HepG2 (cell line): Measurements from ENCODE around the gene RNF114. TPM values are rescaled to one million over a fixed set of nuclear protein-coding genes. Genes with fewer than 3 reads are reported as not detected.
"Not testable (repeated sequence)": the region's sequence is repeated elsewhere in the genome, so short reads cannot be mapped to it uniquely, and the experiment has no call there.

ENCODE experiments used
- EP300 ChIP-seq, 3 experiments: sonication (generic) in 1 of 3; formaldehyde crosslinking in 1 of 3; IDR thresholded peaks; 2 replicates each; pipeline versions ENCODE4 v1.5.1 to v1.6.1; 2011 to 2020; ENCODE audit warnings: low read depth in 2 of 3, low read length in 2 of 3, borderline replicate concordance in 1 of 3, improper control_type of control experiment in 1 of 3, mild to moderate bottlenecking in 1 of 3, missing genetic modification reagents in 1 of 3, moderate library complexity in 1 of 3
- IKZF5 ChIP-seq: IDR thresholded peaks from 2 replicates; pipeline ENCODE4 v1.6.1; 2018; ENCODE audit warnings: missing genetic modification reagents, mild to moderate bottlenecking, missing compliant biosample characterization
- SOX13 ChIP-seq, 3 experiments: fragments of 450-650 bp in 1 of 3; sonication (generic) in 1 of 3; formaldehyde crosslinking in 1 of 3; IDR thresholded peaks in 2 of 3; conservative IDR thresholded peaks in 1 of 3; 2 replicates each; pipeline versions ENCODE4 v1.5.0 to v1.6.1; 2016 to 2020; ENCODE audit warnings: antibody characterized with exemption in 1 of 3, mild to moderate bottlenecking in 1 of 3, missing compliant biosample characterization in 1 of 3, missing genetic modification reagents in 1 of 3, moderate library complexity in 1 of 3
- STAG1 ChIP-seq: sonication (generic); formaldehyde crosslinking; IDR thresholded peaks from 2 replicates; pipeline ENCODE4 v1.4.0; 2020; ENCODE audit warnings: missing genetic modification reagents
- ZNF142 ChIP-seq: sonication (generic); formaldehyde crosslinking; IDR thresholded peaks from 2 replicates; pipeline ENCODE4 v1.4.0; 2020; ENCODE audit warnings: missing genetic modification reagents
- polyA plus RNA-seq, 8 experiments: library from polyadenylated mRNA; depleted of rRNA in 3 of 8; stranded (reverse) in 7 of 8; unstranded in 1 of 8; fragments of >200 nt; fragmentation: Illumina TruSeq in 4 of 8; extraction: Trizol in 4 of 8; gene quantifications; 2 replicates each; pipeline versions ENCODE4 v1.2.1 to v1.2.3, GENCODE V29; 2011 to 2016; ENCODE audit warnings: low read depth in 4 of 8, missing spikeins in 1 of 8, mixed read lengths in 1 of 8; ENCODE audit not compliant: insufficient read depth in 1 of 8
- total RNA-seq, 5 experiments: library from RNA; depleted of rRNA; stranded (reverse); fragments of >200 nt; fragmentation: Illumina TruSeq; extraction: Trizol; gene quantifications; 2 replicates each; pipeline ENCODE4 v1.2.3, GENCODE V29; 2016; ENCODE audit warnings: low read depth in 1 of 5
- TF ChIP-seq, protein P1 (sequence below): sonication (generic); formaldehyde crosslinking; IDR thresholded peaks from 2 replicates; pipeline ENCODE4 v1.4.0; 2020; ENCODE audit warnings: missing genetic modification reagents
- TF ChIP-seq, protein P2 (sequence below): IDR thresholded peaks from 2 replicates; pipeline ENCODE4 v1.4.0; 2020; ENCODE audit warnings: mild to moderate bottlenecking, missing genetic modification reagents
- TF ChIP-seq, protein P3 (sequence below): sonication (generic); formaldehyde crosslinking; IDR thresholded peaks from 2 replicates; pipeline ENCODE4 v1.5.0; 2020; ENCODE audit warnings: mild to moderate bottlenecking, missing genetic modification reagents, moderate library complexity

The RNF114 gene
- total and polyA plus RNA-seq, 2 of the 13 experiments (the other 11 are each of a cell fraction or from before 2014, with no cell fraction given), result 119 to 126 TPM

DNA sequence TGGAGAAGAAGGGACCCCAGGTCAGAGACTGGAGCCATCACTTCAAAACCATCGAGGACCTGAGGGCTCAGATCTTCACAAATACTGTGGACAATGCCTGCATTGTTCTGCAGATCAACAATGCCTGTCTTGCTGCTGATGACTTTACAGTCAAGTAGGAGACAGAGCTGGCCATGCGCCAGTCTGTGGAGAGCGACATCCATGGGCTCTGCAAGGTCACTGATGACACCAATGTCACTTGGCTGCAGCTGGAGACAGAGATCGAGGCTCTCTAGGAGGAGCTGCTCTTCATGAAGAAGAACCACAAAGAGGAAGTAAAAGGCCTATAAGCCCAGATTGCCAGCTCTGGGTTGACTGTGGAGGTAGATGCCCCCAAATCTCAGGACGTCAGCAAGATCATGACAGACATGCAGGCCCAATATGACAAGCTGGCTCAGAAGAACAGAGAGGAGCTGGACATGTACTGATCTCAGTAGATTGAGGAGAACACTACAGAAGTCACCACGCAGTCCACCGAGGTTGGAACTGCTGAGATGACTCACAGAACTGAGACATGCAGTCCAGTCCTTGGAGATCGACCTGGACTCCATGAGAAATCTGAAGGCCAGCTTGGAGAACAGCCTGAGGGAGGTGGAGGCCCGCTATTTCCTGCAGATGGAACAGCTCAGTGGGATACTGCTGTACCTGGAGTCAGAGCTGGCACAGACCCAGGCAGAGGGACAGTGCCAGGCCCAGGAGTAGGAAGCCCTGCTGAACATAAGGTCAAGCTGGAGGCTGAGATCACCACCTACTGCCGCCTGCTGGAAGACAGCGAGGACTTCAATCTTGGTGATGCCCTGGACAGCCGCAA is 21.1 kb downstream of the RNF114 start (continued):
- TF ChIP-seq ZNF142 (0 out of 2 replicates have a peak, but pooled peaks have one; percentile 45), STAG1 (CRISPR knock-in tag) (0 out of 2 replicates have a peak, but pooled peaks have one; percentile 24), EP300 (CRISPR knock-in tag; IDR thresholded peaks at IDR 0.05; ENCODE audit: borderline replicate concordance) (0 out of 2 replicates have a peak, but pooled peaks have one; percentile 13), SOX13 (IDR thresholded peaks at IDR 0.05) (peak; percentile 77), SOX13 (CRISPR knock-in tag; conservative IDR thresholded peaks at IDR 0.05 in 1 of 2, IDR thresholded peaks at IDR 0.05 in 1 of 2) (peak in 1 of 2 experiments; percentile 97; a peak in 2 of 4 replicates), IKZF5 (CRISPR knock-in tag) (0 out of 2 replicates have a peak, but pooled peaks have one; percentile 24)
- TF ChIP-seq, protein P1, sequence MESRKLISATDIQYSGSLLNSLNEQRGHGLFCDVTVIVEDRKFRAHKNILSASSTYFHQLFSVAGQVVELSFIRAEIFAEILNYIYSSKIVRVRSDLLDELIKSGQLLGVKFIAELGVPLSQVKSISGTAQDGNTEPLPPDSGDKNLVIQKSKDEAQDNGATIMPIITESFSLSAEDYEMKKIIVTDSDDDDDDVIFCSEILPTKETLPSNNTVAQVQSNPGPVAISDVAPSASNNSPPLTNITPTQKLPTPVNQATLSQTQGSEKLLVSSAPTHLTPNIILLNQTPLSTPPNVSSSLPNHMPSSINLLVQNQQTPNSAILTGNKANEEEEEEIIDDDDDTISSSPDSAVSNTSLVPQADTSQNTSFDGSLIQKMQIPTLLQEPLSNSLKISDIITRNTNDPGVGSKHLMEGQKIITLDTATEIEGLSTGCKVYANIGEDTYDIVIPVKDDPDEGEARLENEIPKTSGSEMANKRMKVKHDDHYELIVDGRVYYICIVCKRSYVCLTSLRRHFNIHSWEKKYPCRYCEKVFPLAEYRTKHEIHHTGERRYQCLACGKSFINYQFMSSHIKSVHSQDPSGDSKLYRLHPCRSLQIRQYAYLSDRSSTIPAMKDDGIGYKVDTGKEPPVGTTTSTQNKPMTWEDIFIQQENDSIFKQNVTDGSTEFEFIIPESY (CRISPR knock-in tag), result peak; percentile 77
- TF ChIP-seq, protein P2, sequence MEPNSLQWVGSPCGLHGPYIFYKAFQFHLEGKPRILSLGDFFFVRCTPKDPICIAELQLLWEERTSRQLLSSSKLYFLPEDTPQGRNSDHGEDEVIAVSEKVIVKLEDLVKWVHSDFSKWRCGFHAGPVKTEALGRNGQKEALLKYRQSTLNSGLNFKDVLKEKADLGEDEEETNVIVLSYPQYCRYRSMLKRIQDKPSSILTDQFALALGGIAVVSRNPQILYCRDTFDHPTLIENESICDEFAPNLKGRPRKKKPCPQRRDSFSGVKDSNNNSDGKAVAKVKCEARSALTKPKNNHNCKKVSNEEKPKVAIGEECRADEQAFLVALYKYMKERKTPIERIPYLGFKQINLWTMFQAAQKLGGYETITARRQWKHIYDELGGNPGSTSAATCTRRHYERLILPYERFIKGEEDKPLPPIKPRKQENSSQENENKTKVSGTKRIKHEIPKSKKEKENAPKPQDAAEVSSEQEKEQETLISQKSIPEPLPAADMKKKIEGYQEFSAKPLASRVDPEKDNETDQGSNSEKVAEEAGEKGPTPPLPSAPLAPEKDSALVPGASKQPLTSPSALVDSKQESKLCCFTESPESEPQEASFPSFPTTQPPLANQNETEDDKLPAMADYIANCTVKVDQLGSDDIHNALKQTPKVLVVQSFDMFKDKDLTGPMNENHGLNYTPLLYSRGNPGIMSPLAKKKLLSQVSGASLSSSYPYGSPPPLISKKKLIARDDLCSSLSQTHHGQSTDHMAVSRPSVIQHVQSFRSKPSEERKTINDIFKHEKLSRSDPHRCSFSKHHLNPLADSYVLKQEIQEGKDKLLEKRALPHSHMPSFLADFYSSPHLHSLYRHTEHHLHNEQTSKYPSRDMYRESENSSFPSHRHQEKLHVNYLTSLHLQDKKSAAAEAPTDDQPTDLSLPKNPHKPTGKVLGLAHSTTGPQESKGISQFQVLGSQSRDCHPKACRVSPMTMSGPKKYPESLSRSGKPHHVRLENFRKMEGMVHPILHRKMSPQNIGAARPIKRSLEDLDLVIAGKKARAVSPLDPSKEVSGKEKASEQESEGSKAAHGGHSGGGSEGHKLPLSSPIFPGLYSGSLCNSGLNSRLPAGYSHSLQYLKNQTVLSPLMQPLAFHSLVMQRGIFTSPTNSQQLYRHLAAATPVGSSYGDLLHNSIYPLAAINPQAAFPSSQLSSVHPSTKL, result peak; percentile 71
- TF ChIP-seq, protein P3, sequence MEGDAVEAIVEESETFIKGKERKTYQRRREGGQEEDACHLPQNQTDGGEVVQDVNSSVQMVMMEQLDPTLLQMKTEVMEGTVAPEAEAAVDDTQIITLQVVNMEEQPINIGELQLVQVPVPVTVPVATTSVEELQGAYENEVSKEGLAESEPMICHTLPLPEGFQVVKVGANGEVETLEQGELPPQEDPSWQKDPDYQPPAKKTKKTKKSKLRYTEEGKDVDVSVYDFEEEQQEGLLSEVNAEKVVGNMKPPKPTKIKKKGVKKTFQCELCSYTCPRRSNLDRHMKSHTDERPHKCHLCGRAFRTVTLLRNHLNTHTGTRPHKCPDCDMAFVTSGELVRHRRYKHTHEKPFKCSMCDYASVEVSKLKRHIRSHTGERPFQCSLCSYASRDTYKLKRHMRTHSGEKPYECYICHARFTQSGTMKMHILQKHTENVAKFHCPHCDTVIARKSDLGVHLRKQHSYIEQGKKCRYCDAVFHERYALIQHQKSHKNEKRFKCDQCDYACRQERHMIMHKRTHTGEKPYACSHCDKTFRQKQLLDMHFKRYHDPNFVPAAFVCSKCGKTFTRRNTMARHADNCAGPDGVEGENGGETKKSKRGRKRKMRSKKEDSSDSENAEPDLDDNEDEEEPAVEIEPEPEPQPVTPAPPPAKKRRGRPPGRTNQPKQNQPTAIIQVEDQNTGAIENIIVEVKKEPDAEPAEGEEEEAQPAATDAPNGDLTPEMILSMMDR (CRISPR knock-in tag), result peak; percentile 41
- TF ChIP-seq EP300 (IDR thresholded peaks at IDR 0.05; ENCODE audit: low read depth in 2 of 2, low read length in 2 of 2), result not testable (repeated sequence)
